ENCODE results near the gene TDP1.
"Not testable (repeated sequence)": the region's sequence is repeated elsewhere in the genome, so short reads cannot be mapped to it uniquely, and the experiment has no call there.

Gene TDP1

GRCh38 chr14:89990218-89990617 is 34.5 kb downstream of the TDP1 start:
- no peak for DNase-seq (ENCODE audit: low read depth)

- no peak for DNase-seq (ENCODE audit: low read depth)
Observed at GRCh38 chr14:89990623-89991275, 35.0 kb downstream of the TDP1 start.

- no peak for DNase-seq (ENCODE audit: low read depth)
Observed at GRCh38 chr14:89992273-89992672, 36.5 kb downstream of the TDP1 start.

- no peak for DNase-seq (ENCODE audit: low read depth)
Observed at GRCh38 chr14:89996963-89997362, 41.2 kb downstream of the TDP1 start.

- DNase-seq (ENCODE audit: low read depth), result no peak
Observed at GRCh38 chr14:90000935-90001334, 45.2 kb downstream of the TDP1 start.

- DNase-seq (ENCODE audit: low read depth), result no peak
Observed at GRCh38 chr14:90003526-90004307, 48.0 kb downstream of the TDP1 start.

GRCh38 chr14:90005441-90005840 is 49.7 kb downstream of the TDP1 start:
- no peak for DNase-seq (ENCODE audit: low read depth)

GRCh38 chr14:90005939-90006530 is 50.3 kb downstream of the TDP1 start:
- no peak for DNase-seq (ENCODE audit: low read depth)

GRCh38 chr14:90017371-90017770 is 61.6 kb downstream of the TDP1 start:
- DNase-seq (ENCODE audit: low read depth), result no peak

- DNase-seq (ENCODE audit: low read depth), result no peak
Observed at GRCh38 chr14:90019824-90020523, 64.2 kb downstream of the TDP1 start.

- no peak for DNase-seq (ENCODE audit: low read depth)
Observed at GRCh38 chr14:90023176-90023896, 67.6 kb downstream of the TDP1 start.

- no peak for DNase-seq (ENCODE audit: low read depth)
Observed at GRCh38 chr14:90024910-90025309, 69.2 kb downstream of the TDP1 start.

GRCh38 chr14:90026608-90027007 is 70.9 kb downstream of the TDP1 start:
- not testable (repeated sequence) for DNase-seq (ENCODE audit: low read depth)

- DNase-seq (ENCODE audit: low read depth), result no peak
Observed at GRCh38 chr14:90027842-90028241, 72.1 kb downstream of the TDP1 start.

GRCh38 chr14:90034156-90034555 is 78.4 kb downstream of the TDP1 start:
- DNase-seq (ENCODE audit: low read depth), result no peak

- DNase-seq (ENCODE audit: low read depth), result no peak
Observed at GRCh38 chr14:90034835-90035525, 79.3 kb downstream of the TDP1 start.

- no peak for DNase-seq (ENCODE audit: low read depth)
Observed at GRCh38 chr14:90039253-90040010, 83.7 kb downstream of the TDP1 start.

GRCh38 chr14:90040411-90040810 is 84.7 kb downstream of the TDP1 start:
- no peak for DNase-seq (ENCODE audit: low read depth)

- DNase-seq (ENCODE audit: low read depth), result no peak
Observed at GRCh38 chr14:90042496-90043252, 86.9 kb downstream of the TDP1 start.

- DNase-seq (ENCODE audit: low read depth), result no peak
Observed at GRCh38 chr14:90045616-90046015, 89.9 kb downstream of the TDP1 start.
